Muscle of leg (tissue), 11 donors: ENCODE results near the gene NPAS2. TPM values are rescaled to one million over a fixed set of nuclear protein-coding genes. Genes with fewer than 3 reads are reported as not detected.

Experiments used
- DNase-seq: peaks from one replicate; pipeline ENCODE4 v3.0.0; 2013
- H3K27ac ChIP-seq: one replicate; pipeline ENCODE4 v1.5.1; 2013; ENCODE audit warnings: mild to moderate bottlenecking, low read length, control low read depth
- H3K27me3 ChIP-seq: one replicate; pipeline ENCODE4 v1.6.1; 2013; ENCODE audit warnings: low read length; ENCODE audit not compliant: control insufficient read depth, insufficient read depth
- H3K36me3 ChIP-seq: one replicate; pipeline ENCODE4 v1.6.1; 2013; ENCODE audit warnings: low read length; ENCODE audit not compliant: control insufficient read depth, insufficient read depth
- H3K4me1 ChIP-seq: one replicate; pipeline ENCODE4 v1.6.1; 2013; ENCODE audit warnings: low read length; ENCODE audit not compliant: control insufficient read depth, insufficient read depth
- H3K4me3 ChIP-seq: one replicate; pipeline ENCODE4 v1.5.1; 2013; ENCODE audit warnings: low read length, control low read depth
- H3K9me3 ChIP-seq: replicated peaks from 2 replicates; pipeline ENCODE4 v1.6.1; 2013; ENCODE audit warnings: low read depth, low read length; ENCODE audit not compliant: control insufficient read depth
- WGBS: methylation state at CpG from one replicate; pipeline ENCODE4 v1.1.5; 2013; ENCODE audit warnings: missing lambda C conversion rate; ENCODE audit not compliant: insufficient coverage; 5-methylcytosine and 5-hydroxymethylcytosine counted together
- polyA plus RNA-seq, 8 donors: library from polyadenylated mRNA; unstranded; fragments of 120-200 nt; gene quantifications; one replicate each; pipeline versions ENCODE4 v1.2.1 to v1.2.3, GENCODE V29; 2013; ENCODE audit warnings: inconsistent platforms in 1 of 8, low replicate concordance in 1 of 8; ENCODE audit not compliant: insufficient read length in 8 of 8, insufficient read depth in 1 of 8
- total RNA-seq: library from RNA; stranded (reverse); fragments of 120-200 nt; gene quantifications from one replicate; pipeline ENCODE4 v1.2.4, GENCODE V29; 2013

Gene NPAS2
- total and polyA plus RNA-seq, 9 donors = 2.9 to 18.5 (median 8.9) TPM

DNA sequence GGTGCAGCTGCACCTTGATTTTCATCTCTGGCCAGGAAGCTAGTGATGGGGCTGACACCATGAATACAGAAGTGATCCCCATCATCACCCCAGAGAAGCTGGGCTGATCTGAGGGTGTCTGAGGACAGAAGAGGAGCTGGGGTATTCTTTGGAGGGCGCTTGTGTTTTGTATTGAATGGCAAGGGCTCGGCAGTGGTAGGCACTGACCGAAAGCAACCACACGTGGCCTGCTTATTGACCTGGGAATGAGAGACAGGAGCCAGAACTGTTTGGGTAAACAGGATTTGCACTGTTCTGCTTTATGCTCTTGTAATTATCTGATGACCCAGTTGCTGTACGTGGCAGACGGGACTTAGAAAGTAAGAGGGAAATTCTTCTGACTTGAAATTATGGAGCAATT, 119.5 kb downstream of the NPAS2 start:
- H3K27ac ChIP-seq = no peak overlapping the region
- no peak for DNase-seq
- H3K9me3 ChIP-seq = no peaks in the 10 kb centered on the region
- WGBS = 94% methylated on average over 4 of the region's 6 CpGs
- no peaks in the 10 kb centered on the region for H3K36me3 ChIP-seq
- H3K27me3 ChIP-seq = no peaks in the 10 kb centered on the region
- peaks cover 3% of the 10 kb centered on the region for H3K4me1 ChIP-seq
- H3K4me3 ChIP-seq = no peak overlapping the region

DNA sequence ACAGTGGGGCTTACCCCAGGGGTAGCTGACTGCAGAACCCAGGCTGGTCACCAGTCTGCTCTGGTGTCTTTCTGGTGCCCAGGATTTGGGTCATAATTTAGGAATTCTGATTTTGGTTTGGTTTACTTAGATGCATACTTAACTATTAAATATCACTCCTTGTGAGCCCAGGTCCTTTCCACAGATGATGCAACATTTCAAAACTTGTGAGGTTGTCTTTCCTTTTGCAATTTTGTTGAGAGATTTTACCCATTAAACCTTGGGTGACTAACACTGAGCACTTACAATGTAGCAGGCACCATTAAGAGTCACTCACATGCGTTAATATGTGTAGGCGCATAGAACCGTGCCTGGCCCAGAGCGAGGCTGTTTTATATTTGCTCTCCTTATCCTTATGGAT, 120.3 kb downstream of the NPAS2 start:
- WGBS = 89% methylated on average over 3 of the region's 4 CpGs
- no peaks in the 10 kb centered on the region for H3K9me3 ChIP-seq
- H3K27me3 ChIP-seq = no peaks in the 10 kb centered on the region
- H3K4me3 ChIP-seq = no peak overlapping the region
- H3K4me1 ChIP-seq = no peaks in the 10 kb centered on the region
- H3K36me3 ChIP-seq = no peaks in the 10 kb centered on the region
- H3K27ac ChIP-seq = no peak overlapping the region
- DNase-seq = no peak

DNA sequence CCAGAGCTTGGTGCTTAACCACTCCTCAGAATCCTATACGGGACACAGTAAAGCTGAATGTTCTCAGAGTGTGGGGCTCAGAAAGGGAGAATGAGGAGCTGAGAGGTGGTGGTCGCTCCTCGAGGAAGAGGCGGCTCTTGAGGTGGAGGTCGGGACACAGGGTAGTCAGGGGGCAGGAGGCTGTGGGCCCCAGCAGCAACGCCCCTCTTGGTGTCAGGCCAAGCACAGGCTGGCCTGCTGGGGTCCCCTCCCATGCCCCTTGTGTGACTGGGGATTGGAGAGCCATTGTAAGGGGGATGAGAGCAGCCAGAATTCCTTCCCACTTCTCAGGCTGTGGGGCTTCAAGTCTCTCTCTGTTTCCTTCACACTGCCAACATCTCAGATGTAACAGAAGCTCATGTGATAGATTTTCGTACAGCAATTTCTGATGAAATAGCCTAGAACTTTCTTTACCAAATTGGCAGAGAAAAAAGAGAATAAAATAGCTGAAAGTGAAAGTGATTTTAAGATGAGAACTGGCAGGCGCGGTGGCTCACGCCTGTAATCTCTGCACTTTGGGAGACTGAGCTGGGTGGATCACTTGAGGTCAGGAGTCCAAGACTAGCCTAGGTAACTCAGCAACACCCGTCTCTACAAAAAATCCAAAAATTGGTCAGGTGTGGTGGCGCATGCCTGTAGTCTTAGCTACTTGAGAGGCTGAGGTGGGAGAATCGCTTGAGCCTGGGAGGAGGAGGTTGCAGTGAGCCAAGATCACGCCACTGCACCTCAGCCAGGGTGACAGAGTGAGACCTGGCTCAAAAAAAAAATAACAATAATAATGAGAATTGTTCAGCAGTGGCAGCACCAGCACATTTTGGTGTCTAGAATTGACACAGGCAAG, 121.1 kb downstream of the NPAS2 start:
- no peaks in the 10 kb centered on the region for H3K27me3 ChIP-seq
- H3K27ac ChIP-seq = no peak overlapping the region
- H3K4me3 ChIP-seq = no peak overlapping the region
- no peaks in the 10 kb centered on the region for H3K9me3 ChIP-seq
- no peak for DNase-seq
- H3K36me3 ChIP-seq = no peaks in the 10 kb centered on the region
- WGBS = 84% methylated on average over 6 of the region's 14 CpGs
- H3K4me1 ChIP-seq = no peaks in the 10 kb centered on the region

DNA sequence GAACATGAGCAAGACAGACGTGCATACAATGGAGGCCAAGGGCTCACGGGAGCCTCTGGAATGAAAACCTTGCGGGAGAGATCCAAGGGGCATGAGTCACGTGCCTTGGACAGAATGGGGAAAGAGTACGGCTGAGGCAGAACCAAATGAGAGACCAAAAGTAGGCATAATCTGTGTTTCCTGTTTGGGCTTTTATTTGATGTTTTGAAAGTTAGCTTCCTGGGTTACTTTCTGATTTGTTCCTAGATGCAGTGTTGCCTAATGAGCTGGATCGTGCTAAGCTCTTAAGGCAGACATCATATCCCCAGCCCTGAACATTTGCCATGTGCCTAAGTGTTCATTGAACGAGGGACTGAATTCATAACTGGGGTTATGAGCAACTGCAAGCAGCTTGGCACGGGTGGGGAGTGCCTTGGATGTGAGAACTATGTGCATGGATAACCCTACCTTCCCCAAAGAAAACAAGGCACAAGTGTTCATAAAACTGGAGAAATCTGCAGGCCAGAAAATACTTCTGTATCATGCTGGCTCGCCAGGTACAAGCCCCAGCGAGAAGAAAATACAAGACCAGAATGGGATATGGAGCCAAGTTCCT, 121.8 kb downstream of the NPAS2 start:
- H3K4me1 ChIP-seq = no peaks in the 10 kb centered on the region
- no peak overlapping the region for H3K4me3 ChIP-seq
- no peaks in the 10 kb centered on the region for H3K9me3 ChIP-seq
- no peaks in the 10 kb centered on the region for H3K27me3 ChIP-seq
- H3K36me3 ChIP-seq = no peaks in the 10 kb centered on the region
- H3K27ac ChIP-seq = no peak overlapping the region
- 75% methylated on average over 7 of the region's 10 CpGs for WGBS
- DNase-seq = no peak

DNA sequence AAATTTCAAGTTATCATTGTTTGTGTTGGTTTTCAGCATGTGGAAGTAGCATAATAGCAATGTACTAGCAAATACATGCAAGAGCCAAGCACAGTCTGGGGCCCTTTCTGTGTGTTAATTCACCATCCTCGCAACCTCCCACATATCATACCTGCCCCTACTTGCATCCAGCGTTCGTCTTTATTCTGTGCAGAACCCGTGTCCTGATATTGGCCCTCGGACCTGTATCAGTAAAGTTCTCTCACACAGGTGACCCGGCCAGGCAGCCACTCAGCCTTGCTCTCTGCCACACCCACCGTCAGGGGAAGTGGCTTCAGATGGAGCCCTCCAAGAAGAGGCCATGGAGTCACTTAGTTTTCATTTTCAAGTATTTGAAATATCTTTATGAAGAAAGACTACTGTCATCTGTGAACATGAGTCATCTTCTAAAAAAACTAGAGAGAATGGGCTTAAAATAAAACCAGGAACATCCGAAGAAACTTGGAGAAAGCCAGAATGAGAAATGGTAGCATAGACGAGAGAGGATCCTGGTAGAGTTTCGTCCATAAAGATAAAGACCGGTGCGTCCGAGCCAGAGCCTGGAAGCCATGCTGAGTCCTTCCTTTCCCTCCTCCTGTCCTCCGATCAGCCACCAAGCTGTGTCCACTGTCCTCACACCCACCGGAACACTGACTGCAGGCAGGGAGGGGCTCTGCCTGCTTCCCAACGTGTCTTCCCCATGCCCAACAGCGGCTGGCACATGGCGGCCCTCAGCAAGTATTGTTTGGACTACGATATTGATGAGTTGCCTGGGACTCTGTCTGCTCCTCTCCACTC, 124.9 kb downstream of the NPAS2 start:
- WGBS = 95% methylated on average over 16 of the region's 19 CpGs
- H3K4me1 ChIP-seq = peaks cover 10% of the 10 kb centered on the region
- H3K36me3 ChIP-seq = no peaks in the 10 kb centered on the region

DNA sequence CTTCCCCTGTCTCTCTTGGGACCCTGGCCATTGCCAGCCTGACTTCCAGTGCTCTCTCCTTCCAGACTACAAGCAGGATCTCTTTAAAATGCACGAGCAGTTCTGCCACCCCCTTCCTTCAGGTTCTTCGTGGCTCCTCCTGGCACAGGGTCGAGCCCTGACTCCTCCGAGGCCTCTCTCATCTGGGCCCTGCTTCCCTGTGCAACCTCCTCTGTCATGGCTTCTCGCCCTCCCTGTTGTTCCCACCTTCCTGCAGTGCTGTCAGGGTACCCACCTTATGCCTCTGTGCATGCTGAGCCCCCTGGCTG, 125.4 kb downstream of the NPAS2 start:
- H3K4me3 ChIP-seq = no peak overlapping the region
- WGBS = 80% methylated on average over 5 of the region's 5 CpGs
- peaks cover 14% of the 10 kb centered on the region for H3K4me1 ChIP-seq
- no peaks in the 10 kb centered on the region for H3K27me3 ChIP-seq
- DNase-seq = no peak
- H3K9me3 ChIP-seq = no peaks in the 10 kb centered on the region
- no peak overlapping the region for H3K27ac ChIP-seq
- no peaks in the 10 kb centered on the region for H3K36me3 ChIP-seq

More for the DNA sequence above, 124.9 kb downstream of the NPAS2 start:
- no peak for DNase-seq
- Histone ChIP-seq H3K27me3 (no peaks in the 10 kb centered on the region), H3K27ac (no peak overlapping the region), H3K9me3 (no peaks in the 10 kb centered on the region), H3K4me3 (no peak overlapping the region)

DNA sequence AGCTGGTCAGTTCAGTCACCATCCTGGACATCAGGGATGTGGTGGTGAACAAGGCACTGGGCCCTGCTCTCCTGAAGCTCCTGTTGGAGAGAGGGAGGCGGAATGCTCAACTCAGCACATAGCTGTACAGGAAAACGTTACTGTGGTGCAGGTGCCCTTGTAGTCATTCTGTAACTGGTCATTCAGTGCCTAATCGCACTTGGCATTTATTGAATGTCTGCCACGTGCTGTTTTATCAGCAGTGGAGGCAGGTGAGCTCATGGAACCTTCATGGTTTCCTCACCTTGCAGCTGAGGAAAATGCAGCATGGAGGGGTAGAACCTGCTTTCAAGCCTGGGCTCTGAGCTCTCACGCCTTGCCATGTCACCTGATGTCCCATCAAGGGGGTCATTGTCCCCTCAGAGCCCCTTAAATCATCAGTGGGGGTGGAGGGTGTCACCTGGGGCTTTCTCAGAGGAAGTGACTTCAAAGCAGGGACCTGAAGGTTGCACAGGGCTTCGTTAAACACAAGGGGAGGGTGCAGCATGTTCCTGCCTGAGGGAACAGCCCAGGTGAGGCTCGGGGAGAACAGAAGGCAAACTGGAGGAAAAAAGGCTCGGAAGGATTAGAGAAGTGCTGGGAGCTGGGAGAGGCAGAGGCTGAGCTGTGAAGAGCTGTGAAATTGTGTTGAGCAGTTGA, 126.1 kb downstream of the NPAS2 start:
- Histone ChIP-seq H3K27me3 (no peaks in the 10 kb centered on the region), H3K9me3 (no peaks in the 10 kb centered on the region), H3K4me1 (peaks cover 14% of the 10 kb centered on the region), H3K36me3 (no peaks in the 10 kb centered on the region), H3K4me3 (no peak overlapping the region), H3K27ac (no peak overlapping the region)
- 75% methylated on average over 8 of the region's 8 CpGs for WGBS
- DNase-seq = no peak

DNA sequence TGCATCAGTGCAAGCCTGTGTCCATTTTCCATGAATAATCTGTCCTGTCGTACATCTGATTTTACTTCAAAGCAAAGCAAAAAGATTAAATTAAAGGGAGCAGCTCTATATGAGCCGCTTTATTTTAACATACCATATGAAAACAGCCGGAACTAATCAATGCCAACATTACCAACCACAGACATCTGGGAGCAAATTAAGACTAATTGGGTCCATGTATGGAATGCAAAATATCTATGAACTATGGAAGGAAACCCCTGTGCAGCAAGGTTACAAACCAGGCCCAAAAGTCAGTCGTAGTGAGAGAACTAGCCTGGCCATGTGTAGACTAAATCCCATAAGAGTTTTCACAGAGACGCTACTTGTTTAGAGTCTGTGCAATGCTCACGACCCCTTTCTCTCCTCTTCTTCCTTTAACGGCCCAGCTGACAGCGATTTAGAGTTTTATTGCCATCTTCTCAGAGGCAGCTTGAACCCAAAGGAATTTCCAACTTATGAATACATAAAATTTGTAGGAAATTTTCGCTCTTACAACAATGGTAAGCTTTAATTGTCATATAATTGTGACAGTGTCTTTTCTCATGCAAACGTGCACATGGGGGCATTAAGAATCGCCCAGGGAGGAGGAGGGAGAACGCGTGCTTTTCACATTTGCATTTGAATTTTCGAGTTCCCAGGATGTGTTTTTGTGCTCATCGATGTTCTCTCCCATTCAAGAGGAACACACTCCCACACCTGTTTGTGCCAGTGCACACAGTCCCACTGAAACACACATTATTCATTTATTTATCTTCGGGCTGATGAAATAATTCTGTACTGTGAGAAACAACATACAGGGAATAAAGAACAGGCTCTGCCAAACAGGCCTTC, 129.2 kb downstream of the NPAS2 start:
- H3K4me3 ChIP-seq = no peak overlapping the region
- no peaks in the 10 kb centered on the region for H3K9me3 ChIP-seq
- 14% methylated on average over 1 of the region's 16 CpGs for WGBS
- no peak overlapping the region for H3K27ac ChIP-seq
- H3K27me3 ChIP-seq = no peaks in the 10 kb centered on the region
- H3K4me1 ChIP-seq = peaks cover 14% of the 10 kb centered on the region
- no peaks in the 10 kb centered on the region for H3K36me3 ChIP-seq
- DNase-seq = no peak

DNA sequence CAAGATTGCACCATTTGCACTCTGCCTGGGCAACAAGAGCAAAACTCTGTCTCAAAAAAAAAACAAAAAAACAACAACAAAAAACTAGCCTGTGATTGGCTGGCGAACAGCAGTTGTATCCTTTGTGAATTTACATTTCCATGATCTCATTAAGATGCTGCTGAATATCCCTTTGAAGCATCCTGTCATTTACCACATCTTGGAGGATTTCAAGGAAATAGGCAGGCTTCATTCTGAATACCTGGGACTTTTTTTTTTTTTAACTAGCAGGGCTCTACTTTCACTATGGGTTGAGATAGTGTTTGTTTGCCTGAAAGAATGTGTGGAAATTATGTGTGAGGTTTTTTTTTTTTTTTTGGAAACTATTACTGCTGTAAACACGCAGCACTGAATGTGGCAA, 132.6 kb downstream of the NPAS2 start:
- H3K27me3 ChIP-seq = no peaks in the 10 kb centered on the region
- H3K36me3 ChIP-seq = no peaks in the 10 kb centered on the region
- H3K4me3 ChIP-seq = no peak overlapping the region
- H3K27ac ChIP-seq = no peak overlapping the region
- DNase-seq = no peak
- WGBS = 100% methylated on average over 1 of the region's 2 CpGs
- peaks cover 14% of the 10 kb centered on the region for H3K4me1 ChIP-seq
- no peaks in the 10 kb centered on the region for H3K9me3 ChIP-seq
